Smooth muscle cell (in vitro differentiated cells): ENCODE measurements around the gene FAU. TPM values are rescaled to one million over a fixed set of nuclear protein-coding genes. Genes with fewer than 3 reads are reported as not detected.
A peak's percentile ranks its signal among the peaks of the same experiment; 100 is the strongest.

Experiments
- DNase-seq: peaks from one replicate; lab custom pipeline; 2025; ENCODE audit not compliant: unreplicated experiment; lab: John Stamatoyannopoulos, UW
- H2AFZ ChIP-seq: fragments of 200-600 bp; sonication (generic); 2 replicates; pipeline ENCODE4 v1.6.0; 2016; ENCODE audit warnings: antibody characterized with exemption, low read depth, mild to moderate bottlenecking
- H3F3A ChIP-seq: fragments of 200-600 bp; sonication (generic); 2 replicates; pipeline ENCODE4 v1.6.0; 2017; ENCODE audit warnings: antibody characterized with exemption, low read depth
- H3K27ac ChIP-seq: fragments of 200-600 bp; sonication (generic); 2 replicates; pipeline ENCODE4 v1.5.1; 2016; ENCODE audit warnings: low read depth, mild to moderate bottlenecking
- H3K27me3 ChIP-seq: fragments of 200-600 bp; sonication (generic); 2 replicates; pipeline ENCODE4 v1.6.1; 2016; ENCODE audit warnings: low read depth, mild to moderate bottlenecking
- H3K36me3 ChIP-seq: fragments of 200-600 bp; sonication (generic); 2 replicates; pipeline ENCODE4 v1.5.1; 2016; ENCODE audit warnings: low read depth
- H3K4me1 ChIP-seq: fragments of 200-600 bp; sonication (generic); 2 replicates; pipeline ENCODE4 v1.5.1; 2016; ENCODE audit warnings: low read depth
- H3K4me2 ChIP-seq: fragments of 200-600 bp; sonication (generic); 2 replicates; pipeline ENCODE4 v1.6.0; 2016; ENCODE audit warnings: mild to moderate bottlenecking
- H3K4me3 ChIP-seq: fragments of 200-600 bp; sonication (generic); 2 replicates; pipeline ENCODE4 v1.5.1; 2016; ENCODE audit warnings: mild to moderate bottlenecking
- H3K79me2 ChIP-seq: fragments of 200-600 bp; sonication (generic); 2 replicates; pipeline ENCODE4 v1.6.0; 2016; ENCODE audit warnings: low read depth, mild to moderate bottlenecking
- H3K9ac ChIP-seq: fragments of 200-600 bp; sonication (generic); 2 replicates; pipeline ENCODE4 v1.6.0; 2016; ENCODE audit warnings: low read depth
- H3K9me3 ChIP-seq: fragments of 200-600 bp; sonication (generic); replicated peaks from 2 replicates; pipeline ENCODE4 v1.5.1; 2016; ENCODE audit warnings: low read depth
- H4K20me1 ChIP-seq: fragments of 200-600 bp; sonication (generic); 2 replicates; pipeline ENCODE4 v1.6.0; 2016; ENCODE audit warnings: low read depth
- WGBS: methylation state at CpG from one replicate; pipeline ENCODE4 v1.1.7; 2016; ENCODE audit warnings: low lambda C conversion rate; 5-methylcytosine and 5-hydroxymethylcytosine counted together
- polyA plus RNA-seq: library from polyadenylated mRNA; unstranded; fragments of >200 nt; fragmentation: Nextera tagmentation; extraction: Ambion mirVana; gene quantifications from 2 replicates; pipeline ENCODE4 v1.2.1, GENCODE V29; 2016
- total RNA-seq: library from RNA; depleted of rRNA; stranded (reverse); fragments of >200 nt; gene quantifications from 2 replicates; pipeline ENCODE4 v1.2.3, GENCODE V29; 2014
- TF ChIP-seq, protein P1 (sequence below): fragments of 200-600 bp; sonication (generic); IDR thresholded peaks from 2 replicates; pipeline ENCODE4 v1.5.1; 2017; ENCODE audit warnings: borderline replicate concordance, mild to moderate bottlenecking, antibody characterized with exemption; ENCODE audit not compliant: insufficient read depth, poor library complexity, severe bottlenecking

FAU gene
- total and polyA plus RNA-seq, 2 experiments from 2014 or later = 509 to 537 TPM

GRCh38 chr11:65112546-65113360, 9.2 kb downstream of the FAU start:
- 2% methylated on average over 53 of the region's 57 CpGs for WGBS
- no peak for DNase-seq
- Histone ChIP-seq H3K36me3 (no peaks in the 10 kb centered on the region), H4K20me1 (peaks cover 5% of the 10 kb centered on the region), H3K9ac (peak overlapping the region; percentile 35), H3K79me2 (peaks cover 16% of the 10 kb centered on the region), H3F3A (no peaks in the 10 kb centered on the region), H3K27me3 (no peaks in the 10 kb centered on the region), H3K4me1 (peaks cover 22% of the 10 kb centered on the region), H3K9me3 (no peaks in the 10 kb centered on the region), H2AFZ (no peak overlapping the region), H3K4me2 (peak overlapping the region; percentile 98), H3K27ac (peak overlapping the region; percentile 57), H3K4me3 (peak overlapping the region; percentile 71)
- TF ChIP-seq, protein P1, sequence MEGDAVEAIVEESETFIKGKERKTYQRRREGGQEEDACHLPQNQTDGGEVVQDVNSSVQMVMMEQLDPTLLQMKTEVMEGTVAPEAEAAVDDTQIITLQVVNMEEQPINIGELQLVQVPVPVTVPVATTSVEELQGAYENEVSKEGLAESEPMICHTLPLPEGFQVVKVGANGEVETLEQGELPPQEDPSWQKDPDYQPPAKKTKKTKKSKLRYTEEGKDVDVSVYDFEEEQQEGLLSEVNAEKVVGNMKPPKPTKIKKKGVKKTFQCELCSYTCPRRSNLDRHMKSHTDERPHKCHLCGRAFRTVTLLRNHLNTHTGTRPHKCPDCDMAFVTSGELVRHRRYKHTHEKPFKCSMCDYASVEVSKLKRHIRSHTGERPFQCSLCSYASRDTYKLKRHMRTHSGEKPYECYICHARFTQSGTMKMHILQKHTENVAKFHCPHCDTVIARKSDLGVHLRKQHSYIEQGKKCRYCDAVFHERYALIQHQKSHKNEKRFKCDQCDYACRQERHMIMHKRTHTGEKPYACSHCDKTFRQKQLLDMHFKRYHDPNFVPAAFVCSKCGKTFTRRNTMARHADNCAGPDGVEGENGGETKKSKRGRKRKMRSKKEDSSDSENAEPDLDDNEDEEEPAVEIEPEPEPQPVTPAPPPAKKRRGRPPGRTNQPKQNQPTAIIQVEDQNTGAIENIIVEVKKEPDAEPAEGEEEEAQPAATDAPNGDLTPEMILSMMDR = peak; percentile 80

- 2% methylated on average over 38 of the region's 64 CpGs for WGBS
- peak within 1 kb of the TSS; percentile 71 for H3K4me3 ChIP-seq
- H3K9ac ChIP-seq = peak within 1 kb of the TSS; percentile 35
Measured at GRCh38 chr11:65111744-65112545, 10.0 kb downstream of the FAU start, which contains the start of gene TM7SF2. Gene TM7SF2, plus strand, starts transcription at chr11:65111872. Its CDS starts 144 bp downstream, at chr11:65112016.

DNA sequence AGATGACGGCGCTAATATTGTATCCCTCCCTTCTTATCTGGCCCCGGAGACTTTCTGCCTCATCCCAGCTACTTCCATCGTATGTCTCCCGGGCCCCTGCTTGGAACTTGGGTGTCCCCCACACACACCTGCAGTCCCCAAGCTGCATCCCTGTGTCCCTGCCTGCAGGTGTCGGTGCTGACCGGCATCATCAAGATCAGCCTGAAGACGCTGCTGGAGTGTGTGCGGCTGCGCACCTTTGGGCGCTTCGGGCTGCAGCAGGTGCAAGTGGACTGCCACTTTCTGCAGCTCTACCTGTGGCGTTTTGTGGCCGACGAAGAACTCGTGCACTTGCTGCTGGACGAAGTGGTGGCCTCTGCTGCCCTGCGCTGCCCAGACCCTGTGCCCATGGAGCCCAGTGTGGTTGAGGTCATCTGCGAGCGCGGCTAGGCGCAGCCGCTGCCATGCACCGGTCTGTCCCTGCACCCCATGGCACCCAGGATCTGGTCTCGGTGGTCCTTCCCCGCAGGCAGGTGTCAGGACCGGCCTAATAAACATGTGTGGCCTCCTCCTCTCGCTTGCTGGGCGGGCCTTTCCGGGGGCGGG, 10.7 kb downstream of the FAU start:
- Histone ChIP-seq H3K4me3 (peak overlapping the region; percentile 71), H3K9me3 (no peaks in the 10 kb centered on the region), H3K27ac (no peak overlapping the region), H2AFZ (no peak overlapping the region), H3K9ac (no peak overlapping the region), H3K27me3 (no peaks in the 10 kb centered on the region), H3K4me1 (peaks cover 18% of the 10 kb centered on the region), H4K20me1 (peaks cover 5% of the 10 kb centered on the region), H3F3A (no peaks in the 10 kb centered on the region), H3K79me2 (peaks cover 12% of the 10 kb centered on the region), H3K36me3 (no peaks in the 10 kb centered on the region), H3K4me2 (peak overlapping the region; percentile 98)
- no peak for DNase-seq
- WGBS = 64% methylated on average over 31 of the region's 31 CpGs
- TF ChIP-seq, protein P1 = no peak

More at GRCh38 chr11:65111744-65112545, 10.0 kb downstream of the FAU start, which contains the start of gene TM7SF2:
- Histone ChIP-seq H3K27ac (no peak within 1 kb of the TSS), H3K79me2 (peaks cover 16% of the 10 kb centered on the region), H3F3A (no peaks in the 10 kb centered on the region), H3K4me1 (peaks cover 22% of the 10 kb centered on the region), H3K27me3 (no peaks in the 10 kb centered on the region), H2AFZ (no peak within 1 kb of the TSS), H3K4me2 (peak within 1 kb of the TSS; percentile 98), H4K20me1 (peaks cover 5% of the 10 kb centered on the region), H3K9me3 (no peaks in the 10 kb centered on the region), H3K36me3 (no peaks in the 10 kb centered on the region)
- TF ChIP-seq, protein P1 = no peak
- DNase-seq = peak; percentile 46
